GM19240 (cell line): ENCODE measurements around the gene NFATC3.

Source experiments
- DNase-seq: peaks from one replicate; pipeline ENCODE4 v3.0.0; 2011; ENCODE audit warnings: low spot score; ENCODE audit not compliant: insufficient read length

Gene NFATC3

GRCh38 chr16:68072038-68072695 is 13.0 kb upstream of the NFATC3 start:
- no peak for DNase-seq

GRCh38 chr16:68073902-68074760 is 11.0 kb upstream of the NFATC3 start:
- DNase-seq = no peak

- peak; percentile 66 for DNase-seq
Measured at GRCh38 chr16:68074850-68075555, 10.2 kb upstream of the NFATC3 start.

GRCh38 chr16:68075980-68076379 is 9.2 kb upstream of the NFATC3 start:
- DNase-seq = no peak

GRCh38 chr16:68076560-68076959 is 8.6 kb upstream of the NFATC3 start:
- no peak for DNase-seq

- DNase-seq = no peak
Measured at GRCh38 chr16:68077866-68078700, 7.1 kb upstream of the NFATC3 start.

- DNase-seq = no peak
Measured at GRCh38 chr16:68078701-68079375, 6.3 kb upstream of the NFATC3 start.

- DNase-seq = no peak
Measured at GRCh38 chr16:68079376-68079625, 5.9 kb upstream of the NFATC3 start.

GRCh38 chr16:68079626-68080344 is 5.4 kb upstream of the NFATC3 start:
- no peak for DNase-seq

- no peak for DNase-seq
Measured at GRCh38 chr16:68081861-68082628, 3.1 kb upstream of the NFATC3 start.

GRCh38 chr16:68082629-68083238 is 2.4 kb upstream of the NFATC3 start:
- DNase-seq = no peak

GRCh38 chr16:68083239-68083781 is 1.9 kb upstream of the NFATC3 start:
- no peak for DNase-seq

GRCh38 chr16:68083861-68084503 is 1.2 kb upstream of the NFATC3 start:
- DNase-seq = no peak

- DNase-seq = peak; percentile 83
Measured at GRCh38 chr16:68084504-68085258, 489 bp upstream of the NFATC3 start.

GRCh38 chr16:68086336-68086841 is 1.2 kb downstream of the NFATC3 start:
- no peak for DNase-seq

- DNase-seq = no peak
Measured at GRCh38 chr16:68086860-68087268, 1.7 kb downstream of the NFATC3 start.

GRCh38 chr16:68087688-68088087 is 2.5 kb downstream of the NFATC3 start:
- no peak for DNase-seq
